ENCODE data around the gene SLC16A5.
"Not testable (repeated sequence)": the region's sequence is repeated elsewhere in the genome, so short reads cannot be mapped to it uniquely, and the experiment has no call there.

SLC16A5 gene, protein sequence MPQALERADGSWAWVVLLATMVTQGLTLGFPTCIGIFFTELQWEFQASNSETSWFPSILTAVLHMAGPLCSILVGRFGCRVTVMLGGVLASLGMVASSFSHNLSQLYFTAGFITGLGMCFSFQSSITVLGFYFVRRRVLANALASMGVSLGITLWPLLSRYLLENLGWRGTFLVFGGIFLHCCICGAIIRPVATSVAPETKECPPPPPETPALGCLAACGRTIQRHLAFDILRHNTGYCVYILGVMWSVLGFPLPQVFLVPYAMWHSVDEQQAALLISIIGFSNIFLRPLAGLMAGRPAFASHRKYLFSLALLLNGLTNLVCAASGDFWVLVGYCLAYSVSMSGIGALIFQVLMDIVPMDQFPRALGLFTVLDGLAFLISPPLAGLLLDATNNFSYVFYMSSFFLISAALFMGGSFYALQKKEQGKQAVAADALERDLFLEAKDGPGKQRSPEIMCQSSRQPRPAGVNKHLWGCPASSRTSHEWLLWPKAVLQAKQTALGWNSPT

DNA sequence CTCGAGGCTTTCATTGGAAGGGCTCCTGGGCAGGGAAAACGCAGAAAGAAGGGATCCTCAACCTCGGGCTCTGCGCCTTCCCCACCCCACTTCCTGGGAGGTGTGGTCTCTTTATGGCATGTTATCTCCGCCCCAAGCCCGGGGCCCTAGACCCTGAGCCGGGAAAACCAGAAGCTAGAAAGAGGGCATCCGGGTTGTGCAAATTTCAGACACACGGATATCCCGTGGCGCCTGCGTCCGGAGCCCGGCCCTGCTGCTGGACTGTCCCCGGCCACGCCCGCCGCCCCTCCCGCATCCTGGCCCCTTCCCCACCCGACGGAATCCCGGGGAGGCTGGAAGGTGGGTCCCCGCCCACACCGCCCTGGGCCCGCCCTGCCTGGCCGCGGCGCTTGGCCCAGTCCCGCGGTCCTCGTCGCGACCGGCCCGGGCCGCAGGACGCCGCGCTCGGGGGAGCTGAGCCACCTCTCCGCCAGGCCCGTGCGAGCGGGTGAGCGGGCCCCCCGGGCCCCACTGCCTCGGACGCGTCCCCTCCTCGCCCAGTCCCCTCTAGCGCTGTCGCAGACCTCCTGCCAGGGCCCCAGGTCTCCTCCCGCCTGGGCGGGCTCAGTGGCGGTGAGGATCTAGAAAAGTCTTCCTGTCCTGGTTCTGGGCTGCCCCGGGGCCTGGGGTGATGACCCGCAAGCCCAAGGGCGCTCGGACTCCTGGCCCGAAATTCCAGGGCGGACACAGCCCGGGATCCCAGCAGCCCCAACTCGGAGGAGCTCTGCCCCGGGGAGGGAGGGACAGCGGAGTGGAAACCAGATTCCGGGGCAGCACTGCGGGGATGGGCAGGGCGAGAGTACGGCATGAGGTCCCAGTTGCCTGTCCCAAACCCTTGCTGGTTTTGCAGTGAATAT, at the start of gene SLC16A5:
TSS of gene SLC16A5 (plus strand) at position 397 of the 896 bp plus-strand sequence. CDS start 5,683 bp downstream, outside the sequence.
- no peak for DNase-seq (ENCODE audit: low read depth)

DNA sequence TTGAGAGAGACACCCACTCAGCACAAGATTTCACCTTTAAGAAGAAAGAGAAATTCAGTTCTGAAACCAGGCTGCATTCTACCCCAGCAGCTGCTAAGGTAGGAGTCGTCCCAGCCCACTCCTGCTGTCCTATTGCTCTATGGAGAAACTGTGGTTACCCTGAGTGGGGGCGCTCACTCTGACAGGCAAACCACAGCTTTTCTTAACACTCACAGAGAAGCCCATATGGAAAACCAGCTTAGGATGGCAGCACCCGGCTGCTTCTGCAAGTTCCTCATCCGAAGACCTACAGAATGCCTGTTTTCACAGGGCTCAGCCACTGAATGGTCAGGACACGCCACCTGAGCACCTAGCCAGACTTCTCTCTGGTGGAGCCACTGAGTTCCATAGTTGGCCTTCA, 48.5 kb upstream of the SLC16A5 start:
- no peak for DNase-seq (ENCODE audit: low read depth)

DNA sequence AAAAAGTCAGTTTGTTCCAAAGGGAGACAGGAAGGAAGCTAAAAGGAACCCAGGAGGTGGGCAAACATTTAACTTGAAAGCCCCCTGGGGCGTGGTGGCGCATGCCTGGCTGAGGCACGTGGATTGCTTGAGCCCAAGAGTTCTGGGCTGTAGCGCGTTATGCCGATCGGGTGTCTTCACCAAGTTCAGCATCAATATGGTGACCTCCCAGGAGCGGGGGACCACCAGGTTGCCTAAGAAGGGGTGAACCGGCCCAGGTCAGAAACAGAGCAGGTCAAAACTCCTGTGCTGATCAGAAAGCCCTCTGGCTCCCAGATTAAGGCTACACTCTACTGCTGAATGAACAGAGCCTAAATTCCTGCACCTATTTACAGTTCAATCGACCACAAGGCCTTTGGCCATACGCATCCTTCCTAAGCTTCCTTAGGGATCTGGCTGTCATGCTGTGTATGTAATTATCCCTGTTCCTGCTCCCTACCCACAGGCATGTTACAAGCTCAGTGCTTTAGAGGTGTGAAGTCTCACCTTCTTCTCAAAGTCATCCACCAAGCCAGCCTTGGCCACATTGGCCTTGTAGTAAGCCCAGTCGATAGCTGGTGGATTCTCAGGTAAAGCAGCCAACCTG, 46.0 kb upstream of the SLC16A5 start:
- DNase-seq (ENCODE audit: low read depth): no peak

DNA sequence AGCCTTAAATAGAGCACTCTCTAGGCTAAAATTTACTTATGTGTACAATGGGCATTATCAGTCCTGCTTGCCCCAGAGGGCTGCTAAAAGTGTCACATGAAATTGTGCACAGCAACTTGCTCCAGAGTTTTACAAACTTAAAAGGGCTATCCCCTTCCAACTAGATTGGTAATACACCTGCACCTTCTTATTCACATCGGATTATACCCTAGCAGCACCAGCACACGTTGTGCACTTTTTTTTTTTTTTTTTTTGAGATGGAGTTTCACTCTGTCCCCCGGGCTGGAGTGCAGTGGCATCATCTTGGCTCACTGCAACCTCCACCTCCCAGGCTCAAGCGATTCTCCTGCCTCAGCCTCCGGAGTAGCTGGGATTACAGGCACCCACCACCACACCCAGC, 44.0 kb upstream of the SLC16A5 start:
- DNase-seq (ENCODE audit: low read depth): not testable (repeated sequence)

DNA sequence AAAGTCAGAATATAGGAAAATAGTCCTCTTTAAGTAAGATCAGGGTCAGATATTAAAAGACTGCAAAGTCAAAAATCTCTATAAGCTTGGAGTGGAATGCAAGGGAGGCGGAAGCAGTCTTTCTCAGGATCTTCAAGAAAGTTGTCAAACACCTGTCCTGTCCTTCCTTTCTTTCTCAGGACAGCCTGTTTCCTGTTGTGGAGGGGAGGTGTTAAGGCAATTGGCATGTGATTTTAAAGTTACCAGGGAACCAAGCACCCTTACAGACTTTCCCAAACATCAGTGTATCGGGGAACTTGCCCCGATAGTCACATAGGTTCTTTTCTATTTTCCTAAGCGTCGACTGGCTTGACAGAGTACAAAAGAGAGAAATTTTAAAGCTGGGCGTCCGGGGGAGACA, 43.0 kb upstream of the SLC16A5 start:
- no peak for DNase-seq (ENCODE audit: low read depth)

DNA sequence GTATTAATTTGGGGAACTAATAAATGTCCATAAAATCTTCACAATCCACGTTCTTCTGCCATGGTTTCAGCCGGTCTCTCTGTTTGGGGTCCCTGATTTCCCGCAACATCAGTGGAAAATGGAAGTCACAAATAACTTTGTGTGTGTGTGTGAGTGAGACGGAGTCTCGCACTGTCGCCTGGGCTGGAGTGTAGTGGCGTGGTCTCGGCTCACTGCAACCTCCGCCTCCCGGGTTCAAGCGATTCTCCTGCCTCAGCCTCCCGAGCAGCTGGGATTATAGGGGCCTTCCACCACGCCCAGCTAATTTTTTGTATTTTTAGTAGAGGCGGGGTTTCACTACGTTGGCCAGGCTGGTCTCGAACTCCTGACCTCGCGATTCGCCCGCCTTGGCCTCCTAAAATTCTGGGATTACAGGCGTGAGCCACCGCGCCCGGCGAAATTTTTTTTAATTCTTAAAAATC, 41.8 kb upstream of the SLC16A5 start:
- not testable (repeated sequence) for DNase-seq (ENCODE audit: low read depth)

DNA sequence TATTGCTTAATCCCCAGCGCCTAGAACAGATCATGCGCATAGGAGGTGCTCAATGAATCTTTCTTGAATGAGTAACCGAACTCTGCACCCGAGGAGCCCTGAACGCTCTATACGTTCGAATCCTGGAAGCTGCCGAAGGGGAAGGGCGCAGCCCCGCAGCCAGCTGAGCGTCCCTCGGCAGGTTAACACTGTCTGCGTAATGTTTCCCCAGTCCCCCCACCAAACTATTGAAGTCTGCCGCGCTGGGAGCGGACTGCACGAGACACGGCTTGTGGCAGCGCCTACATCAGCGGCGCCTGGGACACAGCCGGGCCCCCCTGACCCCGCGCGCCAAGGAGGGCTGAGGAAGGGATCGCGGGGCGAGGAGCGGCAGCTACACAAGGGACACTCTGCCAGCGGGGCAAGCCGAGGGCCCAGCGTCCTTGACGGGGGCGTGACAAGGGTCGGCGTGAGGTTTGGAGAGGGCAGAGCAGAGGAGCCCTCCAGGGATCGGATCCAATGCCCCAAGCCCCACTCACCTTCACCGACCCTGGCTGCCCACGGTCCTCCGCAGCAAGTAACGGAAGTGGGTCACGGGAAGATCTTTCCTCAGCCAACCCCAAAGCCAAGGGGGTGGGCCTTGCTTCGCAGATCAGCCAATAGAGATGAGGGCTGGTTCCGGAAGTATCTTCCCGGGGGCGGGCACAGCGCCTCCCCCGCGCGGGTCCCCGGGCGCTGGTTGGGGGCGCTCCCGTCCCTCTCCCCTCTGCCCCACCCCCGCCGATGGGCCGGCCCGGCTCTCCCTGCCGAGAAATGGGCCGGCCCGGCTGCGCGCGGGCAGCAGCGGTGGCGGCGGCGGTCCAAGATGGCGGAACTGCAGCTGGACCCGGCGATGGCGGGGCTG, 41.1 kb upstream of the SLC16A5 start, which contains the start of the genes ATP5PD and KCTD2:
TSS of gene ATP5PD (minus strand) at position 563 of the 883 bp plus-strand sequence. CDS start 4,319 bp downstream, outside the sequence.
TSS of gene KCTD2 (plus strand) at position 819 of the 883 bp plus-strand sequence. CDS start at position 845, 26 bp downstream.
- DNase-seq (ENCODE audit: low read depth): peak; percentile 91

DNA sequence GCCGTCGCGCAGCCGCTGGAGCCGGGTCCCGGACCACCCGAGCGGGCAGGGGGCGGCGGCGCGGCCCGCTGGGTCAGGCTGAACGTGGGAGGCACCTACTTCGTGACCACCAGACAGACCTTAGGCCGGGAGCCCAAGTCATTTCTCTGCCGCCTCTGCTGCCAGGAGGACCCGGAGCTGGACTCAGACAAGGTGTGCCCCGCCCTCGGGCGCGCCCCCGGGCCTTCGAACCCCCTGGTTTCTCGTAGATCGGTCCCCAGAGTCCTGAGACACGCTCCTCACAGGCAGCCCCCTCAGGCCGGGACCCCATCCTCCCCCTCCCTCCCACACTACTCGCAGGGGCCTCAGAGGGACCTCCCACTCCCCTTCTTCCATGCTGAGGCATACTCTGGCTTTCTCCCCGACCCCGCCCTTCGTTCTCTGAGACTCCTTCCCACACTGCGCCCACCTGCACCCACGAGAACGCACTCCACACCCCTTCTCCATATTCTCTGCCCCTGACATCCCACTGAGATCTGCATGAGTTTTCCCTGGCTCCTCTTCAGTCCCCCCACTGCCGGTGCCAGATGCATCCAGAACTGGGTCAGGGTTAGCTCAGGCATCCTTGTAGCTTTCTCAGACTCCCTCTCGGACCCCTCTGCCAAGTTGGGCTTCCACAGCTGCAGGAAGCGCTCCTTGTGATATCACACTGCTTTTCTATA, 40.2 kb upstream of the SLC16A5 start:
- DNase-seq (ENCODE audit: low read depth): no peak

DNA sequence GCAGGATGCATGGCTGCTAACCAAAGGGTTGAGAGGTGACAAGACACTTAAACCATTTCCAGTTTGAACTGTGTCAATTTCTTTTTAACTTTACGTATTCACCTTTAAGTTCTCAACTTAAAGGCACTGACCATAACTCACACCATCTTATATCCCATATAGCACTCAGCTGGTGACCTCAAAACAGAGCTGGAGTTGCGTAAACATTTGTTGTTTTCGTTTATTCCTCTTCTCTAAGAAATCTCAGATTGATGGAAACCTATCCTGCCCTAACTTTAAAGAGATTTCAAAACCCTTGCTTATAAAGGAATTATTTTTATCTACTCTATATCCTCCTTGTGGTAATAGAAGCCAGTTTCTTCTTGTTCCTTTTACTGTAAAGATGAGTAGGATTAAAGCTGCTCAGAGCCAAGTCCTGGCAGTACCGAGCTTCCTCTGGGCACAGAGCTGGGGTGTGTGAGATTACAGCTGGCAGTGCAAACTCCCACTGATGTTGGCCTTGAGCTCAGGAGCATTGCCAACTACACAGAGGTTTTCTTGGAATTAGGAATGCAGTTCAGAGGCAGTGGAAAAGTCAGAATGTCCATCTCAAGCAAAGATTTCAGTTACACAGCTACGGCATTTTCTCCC, 39.4 kb upstream of the SLC16A5 start:
- DNase-seq (ENCODE audit: low read depth): no peak

DNA sequence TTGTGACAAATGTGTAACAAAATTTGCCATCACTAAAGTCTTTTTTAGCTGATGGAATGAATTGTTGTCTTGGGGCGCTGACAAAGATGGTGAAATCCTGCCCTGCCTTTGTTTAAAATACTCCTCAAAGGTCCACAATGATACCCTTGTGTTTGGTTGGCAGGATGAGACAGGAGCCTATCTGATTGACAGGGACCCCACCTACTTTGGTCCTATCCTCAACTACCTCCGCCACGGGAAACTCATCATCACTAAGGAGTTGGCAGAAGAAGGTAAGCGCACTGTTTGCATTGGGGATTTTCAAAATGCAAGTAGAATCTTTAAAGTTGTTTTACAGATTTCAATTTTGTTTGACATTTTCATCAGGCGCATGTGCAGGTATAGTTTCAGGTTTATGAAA, 38.7 kb upstream of the SLC16A5 start:
- DNase-seq (ENCODE audit: low read depth): no peak

DNA sequence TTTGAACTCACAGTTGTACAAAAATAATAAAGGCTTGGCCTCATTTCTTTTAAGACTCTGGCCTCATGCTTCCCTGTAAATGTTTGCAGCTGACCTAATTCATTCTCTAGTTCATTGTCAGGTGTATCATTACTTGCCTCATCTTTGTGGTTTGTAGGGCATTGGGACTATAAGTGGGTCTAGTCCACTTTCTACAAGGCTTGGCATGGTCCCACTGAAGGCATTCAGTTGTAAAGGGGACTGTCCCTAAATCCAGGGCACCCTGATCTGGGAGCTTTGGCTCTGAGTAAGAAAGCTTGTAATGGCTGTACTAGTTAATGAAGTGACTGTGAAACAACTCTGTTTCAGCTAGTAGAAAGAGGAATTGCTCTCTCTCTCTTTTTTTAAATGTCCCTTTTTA, 38.0 kb upstream of the SLC16A5 start:
- DNase-seq (ENCODE audit: low read depth): no peak

DNA sequence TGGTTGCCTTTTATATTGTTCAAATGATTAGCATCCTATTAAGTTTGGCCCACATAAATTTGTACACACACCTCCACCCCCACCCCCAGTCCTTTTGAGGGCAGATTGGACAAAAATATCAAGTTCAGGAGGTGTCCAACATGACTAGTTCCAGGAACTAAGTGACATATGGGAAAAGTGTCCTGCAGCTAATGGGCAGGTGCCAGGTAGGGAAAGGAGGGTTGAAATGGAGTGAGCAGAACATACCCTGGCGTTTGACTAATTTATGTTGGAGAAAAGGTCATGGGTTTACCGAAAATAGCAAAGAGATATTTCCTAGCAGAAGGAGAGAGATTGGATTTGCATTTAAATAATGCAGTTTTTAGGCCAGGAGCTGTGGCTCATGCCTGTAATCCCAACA, 35.8 kb upstream of the SLC16A5 start:
- no peak for DNase-seq (ENCODE audit: low read depth)

DNA sequence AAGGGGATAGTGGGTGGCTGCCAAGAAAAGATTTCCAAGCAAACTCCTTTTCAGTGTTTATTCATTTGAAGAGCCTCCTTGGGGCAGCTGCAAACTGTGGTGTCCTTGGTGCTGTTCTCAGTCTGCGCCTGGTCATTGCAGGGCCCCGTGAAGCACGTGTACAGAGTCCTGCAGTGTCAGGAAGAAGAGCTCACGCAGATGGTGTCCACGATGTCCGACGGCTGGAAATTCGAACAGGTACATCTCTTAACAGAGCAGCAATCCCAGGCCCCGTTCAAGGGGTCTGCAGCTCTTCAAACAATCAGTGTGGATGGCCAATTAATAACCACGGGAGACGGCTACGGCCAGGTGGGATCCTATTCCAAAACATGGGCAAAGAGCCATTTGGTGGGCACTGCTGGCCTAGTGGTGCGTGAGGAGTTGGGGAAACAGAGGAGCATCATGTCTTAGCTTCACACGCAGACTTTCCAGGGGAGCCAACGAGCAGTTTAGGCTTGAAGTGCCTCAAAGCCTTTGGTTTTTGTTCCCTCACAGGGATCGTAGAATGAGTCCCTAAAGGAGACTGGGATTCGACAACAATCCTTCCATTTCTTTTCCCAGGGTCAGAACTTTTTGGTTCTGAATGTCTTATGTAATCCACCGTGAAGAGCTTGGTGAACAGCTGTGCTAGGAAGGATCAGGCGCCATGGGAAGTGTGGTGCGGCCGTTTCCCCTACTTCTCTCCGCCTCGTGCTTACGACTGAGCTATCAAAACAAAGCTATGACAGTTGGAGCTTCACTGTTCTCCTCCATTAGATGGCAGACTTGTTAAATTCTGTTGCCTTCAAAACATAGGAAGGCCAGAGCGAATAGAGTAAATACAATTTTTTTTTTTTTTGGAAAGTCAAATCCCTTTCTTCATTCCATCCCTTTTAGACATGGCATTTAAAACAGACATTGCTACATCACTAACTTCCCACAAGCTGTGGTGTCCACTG, 28.1 kb upstream of the SLC16A5 start:
- DNase-seq (ENCODE audit: low read depth): no peak

DNA sequence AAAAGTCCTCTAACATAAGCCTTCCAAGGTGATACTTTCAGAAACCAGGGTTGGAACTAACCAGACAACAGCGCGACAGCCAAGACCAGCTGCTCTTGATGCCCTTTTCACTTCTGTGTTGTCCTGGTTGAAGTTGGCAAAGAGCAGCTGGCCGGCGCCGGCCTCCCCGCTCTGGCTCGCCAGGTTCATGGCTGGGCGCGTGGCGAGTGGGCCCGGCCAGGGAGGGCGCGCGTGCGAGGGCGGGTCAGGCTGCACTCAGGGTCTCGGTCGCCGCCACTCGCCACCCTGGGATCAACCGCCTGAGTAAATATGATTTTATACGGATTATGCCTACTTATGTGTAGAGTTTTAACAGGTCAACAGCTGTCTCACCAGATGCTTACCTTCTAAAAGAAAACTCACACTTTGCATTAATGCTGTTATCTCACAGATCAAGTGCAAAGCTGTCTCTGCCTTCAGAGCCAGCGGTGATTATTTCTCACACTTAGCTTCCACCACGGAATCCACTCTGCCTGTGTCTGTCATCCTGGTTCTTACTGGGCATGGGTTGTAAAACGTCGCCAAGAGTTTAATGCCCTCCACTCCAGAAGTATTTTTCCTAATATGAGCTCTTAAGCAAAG, 27.2 kb upstream of the SLC16A5 start:
- DNase-seq (ENCODE audit: low read depth): no peak

DNA sequence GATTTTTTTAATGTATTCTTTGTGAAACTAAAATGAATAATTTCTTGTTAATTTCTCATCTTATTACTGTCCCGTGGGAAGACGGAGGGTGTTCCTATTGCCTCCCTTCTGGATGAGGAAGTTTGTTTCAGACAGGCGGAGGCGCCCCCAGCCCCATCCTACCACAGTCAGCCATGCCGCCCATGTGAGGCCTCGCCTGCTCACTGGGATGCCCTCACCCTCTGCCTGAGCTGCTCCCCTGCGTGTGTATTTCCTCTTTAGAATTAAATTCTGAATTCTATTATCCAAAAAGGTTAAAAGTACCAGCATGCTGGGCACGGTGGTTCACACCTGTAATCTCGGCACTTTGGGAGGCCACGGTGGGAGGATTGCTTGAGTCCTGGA, 26.7 kb upstream of the SLC16A5 start:
- no peak for DNase-seq (ENCODE audit: low read depth)

DNA sequence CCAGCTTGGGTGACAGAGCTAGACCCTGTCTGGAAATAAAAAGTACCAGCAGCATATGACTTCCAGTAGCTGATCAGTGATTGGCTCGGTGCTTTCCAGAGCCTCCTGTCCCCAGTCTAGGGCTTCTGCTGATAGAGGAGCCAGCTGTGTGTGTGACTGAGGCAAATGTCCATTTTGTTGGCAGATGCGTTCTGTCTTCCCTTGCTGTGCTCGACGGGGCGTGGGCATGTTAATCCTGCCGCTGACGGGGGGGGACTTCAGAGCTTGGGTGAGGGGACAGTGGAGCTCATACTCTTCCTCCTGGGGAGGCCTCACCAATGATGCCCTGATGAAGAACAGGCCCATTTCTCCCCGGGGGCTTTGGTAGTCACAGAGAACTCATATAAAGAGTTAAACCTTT, 26.1 kb upstream of the SLC16A5 start:
- DNase-seq (ENCODE audit: low read depth): no peak

DNA sequence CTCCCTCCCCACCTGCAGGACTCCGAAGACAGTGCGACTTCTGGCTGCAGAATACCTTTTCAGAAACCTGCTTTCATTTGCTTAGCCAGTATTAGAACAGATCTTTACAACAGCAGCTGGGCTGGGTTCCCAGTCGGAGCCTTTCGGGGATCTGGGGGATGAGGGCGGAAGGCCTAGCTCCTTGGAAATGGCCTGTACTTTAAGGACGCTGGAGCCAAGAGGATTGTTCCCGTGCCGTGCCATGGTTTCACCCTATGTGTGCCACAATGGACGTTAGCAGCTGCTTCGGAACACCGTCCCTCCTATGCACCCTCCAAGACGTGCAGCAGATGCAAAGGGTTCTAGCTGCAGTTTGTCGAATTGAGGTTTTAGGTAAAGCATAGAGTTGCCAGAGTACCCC, 24.6 kb upstream of the SLC16A5 start:
- DNase-seq (ENCODE audit: low read depth): no peak

DNA sequence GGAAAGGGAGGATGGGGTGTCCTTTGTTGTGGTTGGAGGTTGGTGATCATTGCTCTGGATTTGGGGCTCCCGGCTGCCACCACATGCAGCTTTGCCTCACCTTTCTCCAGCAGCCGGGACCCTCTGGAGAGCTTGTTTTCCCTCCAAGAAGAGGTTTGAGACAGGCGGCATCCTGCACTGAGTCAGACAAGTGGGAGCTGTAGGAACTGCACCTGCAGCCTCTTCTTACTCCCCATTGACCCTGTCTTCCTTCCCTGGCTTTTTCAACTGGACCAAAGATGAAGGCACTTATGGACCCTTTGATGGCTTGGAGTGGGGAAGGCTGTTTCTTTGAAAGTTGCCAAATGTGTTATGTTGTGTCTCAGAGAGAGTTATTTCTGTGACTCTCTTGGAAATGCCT, 24.1 kb upstream of the SLC16A5 start:
- DNase-seq (ENCODE audit: low read depth): no peak

Data from stimulated activated CD8-positive, alpha-beta memory T cell treated with anti-CD3 and anti-CD28 coated beads, Interleukin-12 subunit alpha, Interleukin-12 subunit beta, amount 100 ng/mL, for 4 hours (primary cell).